ENCODE measurements around the gene GAR1. TPM values are rescaled to one million over a fixed set of nuclear protein-coding genes. Genes with fewer than 3 reads are reported as not detected.

The GAR1 gene
- total and polyA plus RNA-seq, 9 of the 15 experiments (the other 6 are each of a cell fraction or from before 2014, with no cell fraction given): 35.7 to 194 (median 68.2) TPM

GRCh38 chr4:109815151-109816081 is at the start of gene GAR1 (continued):
- TF ChIP-seq PCBP1 (IDR thresholded peaks at IDR 0.05; ENCODE audit: low read depth, low read length, poor library complexity, severe bottlenecking) (no peak), ZNF511 (CRISPR knock-in tag; IDR thresholded peaks at IDR 0.05) (no peak), MBD2 (IDR thresholded peaks at IDR 0.05; ENCODE audit: borderline replicate concordance, low read depth) (peak; percentile 52), E2F5 (CRISPR knock-in tag; IDR thresholded peaks at IDR 0.05) (0 out of 2 replicates have a peak, but pooled peaks have one; percentile 43), TAL1 (IDR thresholded peaks at IDR 0.05) (no peak; the same call in 1 of the 2 replicates), GABPB1 (CRISPR knock-in tag; IDR thresholded peaks at IDR 0.05) (peak; percentile 93), ATF1 (CRISPR knock-in tag; IDR thresholded peaks at IDR 0.05) (peak; percentile 66; the same call in 1 of the 2 replicates), ATF1 (tag; IDR thresholded peaks at IDR 0.05) (peak; percentile 99), TBP (optimal IDR thresholded peaks at IDR 0.05; ENCODE audit: low read depth, low read length) (peak; percentile 88), ESRRA (IDR thresholded peaks at IDR 0.05; ENCODE audit: borderline replicate concordance, low read depth) (peak; percentile 41; the same call in 1 of the 2 replicates), RHOXF2B (CRISPR knock-in tag; conservative IDR thresholded peaks at IDR 0.05) (no peak), PHF20 (IDR thresholded peaks at IDR 0.05; ENCODE audit: partially characterized antibody) (peak; percentile 80), BRD4 (IDR thresholded peaks at IDR 0.05) (peak; percentile 68; the same call in 1 of the 2 replicates), ZNF197 (CRISPR knock-in tag; IDR thresholded peaks at IDR 0.05; ENCODE audit: low read depth) (no peak), CTCF (IDR thresholded peaks at IDR 0.05 in 2 of 3, conservative IDR thresholded peaks at IDR 0.05 in 1 of 3; ENCODE audit: insufficient read depth in 2 of 3, low read depth in 1 of 3, low read length in 3 of 3) (0 out of 6 replicates have a peak, but pooled peaks of 1 of the 3 experiments have one; percentile 9), MTA1 (IDR thresholded peaks at IDR 0.05; ENCODE audit: borderline replicate concordance) (peak; percentile 98), HBP1 (CRISPR knock-in tag; IDR thresholded peaks at IDR 0.05) (peak; percentile 39; the same call in 1 of the 2 replicates), NONO (IDR thresholded peaks at IDR 0.05; ENCODE audit: low read depth in 2 of 2, low read length in 1 of 2) (no peak; a peak in 1 of 4 replicates), ZBTB17 (CRISPR knock-in tag; IDR thresholded peaks at IDR 0.05) (no peak), CC2D1A (IDR thresholded peaks at IDR 0.05) (0 out of 2 replicates have a peak, but pooled peaks have one; percentile 45), ATF3 (IDR thresholded peaks at IDR 0.05) (no peak), ATF3 (CRISPR knock-in tag; conservative IDR thresholded peaks at IDR 0.05) (peak; percentile 18; the same call in 1 of the 2 replicates)

Measured in K562 (cell line).